ENCODE data around the gene JKAMP.

GRCh38 chr14:59500732-59501131, 16.4 kb downstream of the JKAMP start:
- TF ChIP-seq, protein P1, sequence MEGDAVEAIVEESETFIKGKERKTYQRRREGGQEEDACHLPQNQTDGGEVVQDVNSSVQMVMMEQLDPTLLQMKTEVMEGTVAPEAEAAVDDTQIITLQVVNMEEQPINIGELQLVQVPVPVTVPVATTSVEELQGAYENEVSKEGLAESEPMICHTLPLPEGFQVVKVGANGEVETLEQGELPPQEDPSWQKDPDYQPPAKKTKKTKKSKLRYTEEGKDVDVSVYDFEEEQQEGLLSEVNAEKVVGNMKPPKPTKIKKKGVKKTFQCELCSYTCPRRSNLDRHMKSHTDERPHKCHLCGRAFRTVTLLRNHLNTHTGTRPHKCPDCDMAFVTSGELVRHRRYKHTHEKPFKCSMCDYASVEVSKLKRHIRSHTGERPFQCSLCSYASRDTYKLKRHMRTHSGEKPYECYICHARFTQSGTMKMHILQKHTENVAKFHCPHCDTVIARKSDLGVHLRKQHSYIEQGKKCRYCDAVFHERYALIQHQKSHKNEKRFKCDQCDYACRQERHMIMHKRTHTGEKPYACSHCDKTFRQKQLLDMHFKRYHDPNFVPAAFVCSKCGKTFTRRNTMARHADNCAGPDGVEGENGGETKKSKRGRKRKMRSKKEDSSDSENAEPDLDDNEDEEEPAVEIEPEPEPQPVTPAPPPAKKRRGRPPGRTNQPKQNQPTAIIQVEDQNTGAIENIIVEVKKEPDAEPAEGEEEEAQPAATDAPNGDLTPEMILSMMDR (IDR thresholded peaks at IDR 0.05 in 4 of 5, conservative IDR thresholded peaks at IDR 0.05 in 1 of 5) = no peak
- no peak for TF ChIP-seq POLR2A (IDR thresholded peaks at IDR 0.05)
